ENCODE results near the gene NBPF3.
"Not testable (repeated sequence)": the region's sequence is repeated elsewhere in the genome, so short reads cannot be mapped to it uniquely, and the experiment has no call there.

NBPF3 gene

GRCh38 chr1:21439721-21440629 lies at the start of gene NBPF3:
Gene NBPF3 (plus strand): TSS chr1:21440137. CDS start chr1:21445087, 4,950 bp downstream.
- POLR2A ChIA-PET, result no interaction called here
- peak; percentile 46 for TF ChIP-seq L3MBTL2 (conservative IDR thresholded peaks at IDR 0.05)
- no peak for TF ChIP-seq CTBP1 (IDR thresholded peaks at IDR 0.05; ENCODE audit: borderline replicate concordance)
- TF ChIP-seq PKNOX1 (IDR thresholded peaks at IDR 0.05), result no peak
- no peak for TF ChIP-seq BHLHE40 (IDR thresholded peaks at IDR 0.05; ENCODE audit: borderline replicate concordance)
- CTCF ChIA-PET, result no interaction called here
- peak; percentile 84 for DNase-seq (ENCODE audit: extremely low spot score)

GRCh38 chr1:21391497-21391896 lies 48.4 kb upstream of the NBPF3 start:
- ChIA-PET POLR2A (no interaction called here), CTCF (no interaction called here)
- no peak for DNase-seq (ENCODE audit: extremely low spot score)
- TF ChIP-seq NFRKB (IDR thresholded peaks at IDR 0.05), result no peak
- TF ChIP-seq FOXM1 (IDR thresholded peaks at IDR 0.05; ENCODE audit: borderline replicate concordance), result no peak
- TF ChIP-seq CTBP1 (IDR thresholded peaks at IDR 0.05; ENCODE audit: borderline replicate concordance), result no peak
- TF ChIP-seq LEF1 (IDR thresholded peaks at IDR 0.05; ENCODE audit: borderline replicate concordance), result no peak
- no peak for TF ChIP-seq FOXA1 (IDR thresholded peaks at IDR 0.05)
- no peak for TF ChIP-seq HDGF (IDR thresholded peaks at IDR 0.05; ENCODE audit: borderline replicate concordance)
- no peak for TF ChIP-seq SUZ12 (IDR thresholded peaks at IDR 0.05)
- TF ChIP-seq L3MBTL2 (conservative IDR thresholded peaks at IDR 0.05), result no peak
- no peak for TF ChIP-seq PKNOX1 (IDR thresholded peaks at IDR 0.05)
- TF ChIP-seq TARDBP (IDR thresholded peaks at IDR 0.05), result no peak
- no peak for TF ChIP-seq SP1 (IDR thresholded peaks at IDR 0.05)
- TF ChIP-seq BHLHE40 (IDR thresholded peaks at IDR 0.05; ENCODE audit: borderline replicate concordance), result no peak
- TF ChIP-seq ARNT (IDR thresholded peaks at IDR 0.05), result no peak

GRCh38 chr1:21392587-21393263 lies 47.2 kb upstream of the NBPF3 start:
- TF ChIP-seq SUZ12 (IDR thresholded peaks at IDR 0.05), result no peak
- TF ChIP-seq FOXK2 (IDR thresholded peaks at IDR 0.05), result no peak
- no peak for TF ChIP-seq ARNT (IDR thresholded peaks at IDR 0.05)
- TF ChIP-seq HDGF (IDR thresholded peaks at IDR 0.05; ENCODE audit: borderline replicate concordance), result no peak
- TF ChIP-seq PKNOX1 (IDR thresholded peaks at IDR 0.05), result no peak
- TF ChIP-seq TARDBP (IDR thresholded peaks at IDR 0.05), result no peak
- TF ChIP-seq SP1 (IDR thresholded peaks at IDR 0.05), result no peak
- TF ChIP-seq CTBP1 (IDR thresholded peaks at IDR 0.05; ENCODE audit: borderline replicate concordance), result no peak
- no peak for TF ChIP-seq NFRKB (IDR thresholded peaks at IDR 0.05)
- TF ChIP-seq BHLHE40 (IDR thresholded peaks at IDR 0.05; ENCODE audit: borderline replicate concordance), result no peak
- no peak for TF ChIP-seq ELF4 (IDR thresholded peaks at IDR 0.05)
- no peak for TF ChIP-seq ZNF384 (IDR thresholded peaks at IDR 0.05)
- TF ChIP-seq FOXM1 (IDR thresholded peaks at IDR 0.05; ENCODE audit: borderline replicate concordance), result no peak
- POLR2A ChIA-PET, result no interaction called here
- DNase-seq (ENCODE audit: extremely low spot score), result no peak
- CTCF ChIA-PET, result interaction anchor here (0.6 kb wide), 1 partner anchor 498 kb away, joined by 3 read pairs; no protein-coding TSS in a partner anchor

- ChIA-PET POLR2A (no interaction called here), CTCF (no interaction called here)
- TF ChIP-seq HDGF (IDR thresholded peaks at IDR 0.05; ENCODE audit: borderline replicate concordance) (no peak), ELF4 (IDR thresholded peaks at IDR 0.05) (no peak), CTBP1 (IDR thresholded peaks at IDR 0.05; ENCODE audit: borderline replicate concordance) (no peak), LEF1 (IDR thresholded peaks at IDR 0.05; ENCODE audit: borderline replicate concordance) (no peak), SP1 (IDR thresholded peaks at IDR 0.05) (no peak), FOXA1 (IDR thresholded peaks at IDR 0.05) (no peak), FOXM1 (IDR thresholded peaks at IDR 0.05; ENCODE audit: borderline replicate concordance) (no peak), TARDBP (IDR thresholded peaks at IDR 0.05) (no peak), SUZ12 (IDR thresholded peaks at IDR 0.05) (no peak), NFRKB (IDR thresholded peaks at IDR 0.05) (no peak)
- no peak for DNase-seq (ENCODE audit: extremely low spot score)
Observed at GRCh38 chr1:21396516-21396915, 43.4 kb upstream of the NBPF3 start.

- CTCF ChIA-PET, result no interaction called here
- no peak for DNase-seq (ENCODE audit: extremely low spot score)
- POLR2A ChIA-PET, result no interaction called here
- TF ChIP-seq FOXM1 (IDR thresholded peaks at IDR 0.05; ENCODE audit: borderline replicate concordance), result no peak
- no peak for TF ChIP-seq L3MBTL2 (conservative IDR thresholded peaks at IDR 0.05)
- TF ChIP-seq ELF4 (IDR thresholded peaks at IDR 0.05), result no peak
- TF ChIP-seq LEF1 (IDR thresholded peaks at IDR 0.05; ENCODE audit: borderline replicate concordance), result no peak
- TF ChIP-seq ZNF384 (IDR thresholded peaks at IDR 0.05), result no peak
- no peak for TF ChIP-seq NFRKB (IDR thresholded peaks at IDR 0.05)
- TF ChIP-seq CTBP1 (IDR thresholded peaks at IDR 0.05; ENCODE audit: borderline replicate concordance), result no peak
- no peak for TF ChIP-seq SP1 (IDR thresholded peaks at IDR 0.05)
- no peak for TF ChIP-seq SUZ12 (IDR thresholded peaks at IDR 0.05)
- no peak for TF ChIP-seq ARNT (IDR thresholded peaks at IDR 0.05)
- TF ChIP-seq TARDBP (IDR thresholded peaks at IDR 0.05), result no peak
- no peak for TF ChIP-seq BHLHE40 (IDR thresholded peaks at IDR 0.05; ENCODE audit: borderline replicate concordance)
- TF ChIP-seq HDGF (IDR thresholded peaks at IDR 0.05; ENCODE audit: borderline replicate concordance), result no peak
- TF ChIP-seq FOXA1 (IDR thresholded peaks at IDR 0.05), result no peak
- no peak for TF ChIP-seq PKNOX1 (IDR thresholded peaks at IDR 0.05)
- no peak for TF ChIP-seq FOXK2 (IDR thresholded peaks at IDR 0.05)
Observed at GRCh38 chr1:21397813-21398188, 42.1 kb upstream of the NBPF3 start.

GRCh38 chr1:21401726-21402346 lies 38.1 kb upstream of the NBPF3 start:
- DNase-seq (ENCODE audit: extremely low spot score); POLR2A ChIA-PET; CTCF ChIA-PET: not testable (repeated sequence)
